PC-3 (cell line): Measurements from ENCODE around the gene TRAPPC11.

ENCODE experiments used
- EZH2 ChIP-seq: fragments of 300-600 bp; sonication (generic); IDR thresholded peaks from one replicate; pipeline ENCODE4 v1.6.1; 2017; ENCODE audit warnings: antibody characterized with exemption, mild to moderate bottlenecking, low read length; ENCODE audit not compliant: unreplicated experiment
- EZH2phosphoT487 ChIP-seq: fragments of 300-600 bp; sonication (generic); IDR thresholded peaks from 2 replicates; pipeline ENCODE4 v1.6.1; 2018; ENCODE audit warnings: mild to moderate bottlenecking, antibody characterized with exemption, low read length, borderline replicate concordance
- TF ChIP-seq, protein P1 (sequence below): fragments of 300-600 bp; sonication (generic); conservative IDR thresholded peaks from 2 replicates; pipeline ENCODE4 v1.5.1; 2017; ENCODE audit warnings: antibody characterized with exemption, low read depth, mild to moderate bottlenecking, low read length

DNA sequence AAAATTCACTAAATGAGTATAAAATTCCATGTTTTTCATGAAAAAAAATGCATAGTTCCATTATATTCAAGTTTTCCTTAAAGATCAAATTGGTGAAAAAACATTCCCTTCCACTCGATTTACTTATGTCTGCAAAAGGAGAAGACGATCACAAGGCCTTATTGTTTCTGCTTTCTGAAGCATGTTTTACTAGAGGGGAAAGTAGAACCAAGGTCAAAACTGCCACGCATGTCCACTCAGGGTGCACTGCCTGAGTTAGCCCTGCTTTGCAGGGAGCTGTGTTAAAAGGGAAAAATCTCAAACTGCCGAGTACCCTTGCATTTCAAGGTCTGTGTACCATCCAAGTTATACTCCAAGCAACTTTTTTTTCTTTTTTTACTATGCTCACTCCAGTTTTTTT, 57.2 kb downstream of the TRAPPC11 start:
- TF ChIP-seq, protein P1, sequence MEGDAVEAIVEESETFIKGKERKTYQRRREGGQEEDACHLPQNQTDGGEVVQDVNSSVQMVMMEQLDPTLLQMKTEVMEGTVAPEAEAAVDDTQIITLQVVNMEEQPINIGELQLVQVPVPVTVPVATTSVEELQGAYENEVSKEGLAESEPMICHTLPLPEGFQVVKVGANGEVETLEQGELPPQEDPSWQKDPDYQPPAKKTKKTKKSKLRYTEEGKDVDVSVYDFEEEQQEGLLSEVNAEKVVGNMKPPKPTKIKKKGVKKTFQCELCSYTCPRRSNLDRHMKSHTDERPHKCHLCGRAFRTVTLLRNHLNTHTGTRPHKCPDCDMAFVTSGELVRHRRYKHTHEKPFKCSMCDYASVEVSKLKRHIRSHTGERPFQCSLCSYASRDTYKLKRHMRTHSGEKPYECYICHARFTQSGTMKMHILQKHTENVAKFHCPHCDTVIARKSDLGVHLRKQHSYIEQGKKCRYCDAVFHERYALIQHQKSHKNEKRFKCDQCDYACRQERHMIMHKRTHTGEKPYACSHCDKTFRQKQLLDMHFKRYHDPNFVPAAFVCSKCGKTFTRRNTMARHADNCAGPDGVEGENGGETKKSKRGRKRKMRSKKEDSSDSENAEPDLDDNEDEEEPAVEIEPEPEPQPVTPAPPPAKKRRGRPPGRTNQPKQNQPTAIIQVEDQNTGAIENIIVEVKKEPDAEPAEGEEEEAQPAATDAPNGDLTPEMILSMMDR: no peak
- TF ChIP-seq EZH2 (no peak), EZH2phosphoT487 (no peak)
